Fibroblast of skin of right biceps (primary cell): Measurements from ENCODE around the gene SLC30A2.

ENCODE experiments used
- DNase-seq: peaks from one replicate; pipeline ENCODE4 v3.0.0-alpha.2; 2013

Gene SLC30A2

GRCh38 chr1:26020941-26021646, 24.8 kb downstream of the SLC30A2 start:
- no peak for DNase-seq

GRCh38 chr1:26020330-26020768, 25.6 kb downstream of the SLC30A2 start:
- DNase-seq, result peak; percentile 73

GRCh38 chr1:26019641-26020315, 26.1 kb downstream of the SLC30A2 start:
- peak; percentile 90 for DNase-seq

- peak; percentile 80 for DNase-seq
Measured at GRCh38 chr1:26017606-26018005, 28.3 kb downstream of the SLC30A2 start.

GRCh38 chr1:26016953-26017545, 28.9 kb downstream of the SLC30A2 start:
- DNase-seq, result peak; percentile 39

GRCh38 chr1:26016258-26016952, 29.5 kb downstream of the SLC30A2 start:
- peak; percentile 43 for DNase-seq

GRCh38 chr1:26015358-26015757, 30.6 kb downstream of the SLC30A2 start:
- peak; percentile 75 for DNase-seq

- no peak for DNase-seq
Measured at GRCh38 chr1:26014179-26014578, 31.7 kb downstream of the SLC30A2 start.

GRCh38 chr1:26012864-26013263, 33.1 kb downstream of the SLC30A2 start:
- no peak for DNase-seq

- DNase-seq, result no peak
Measured at GRCh38 chr1:26010825-26011224, 35.1 kb downstream of the SLC30A2 start.

GRCh38 chr1:26009796-26010447, 36.0 kb downstream of the SLC30A2 start:
- no peak for DNase-seq

GRCh38 chr1:26006710-26007109, 39.2 kb downstream of the SLC30A2 start:
- DNase-seq, result no peak

- DNase-seq, result no peak
Measured at GRCh38 chr1:26005434-26006105, 40.3 kb downstream of the SLC30A2 start.

GRCh38 chr1:26003756-26004155, 42.2 kb downstream of the SLC30A2 start:
- no peak for DNase-seq

- DNase-seq, result no peak
Measured at GRCh38 chr1:26003262-26003661, 42.7 kb downstream of the SLC30A2 start.

- no peak for DNase-seq
Measured at GRCh38 chr1:25999041-25999800, 46.7 kb downstream of the SLC30A2 start.

- DNase-seq, result peak; percentile 99
Measured at GRCh38 chr1:25997828-25998761, 47.8 kb downstream of the SLC30A2 start, which contains the start of gene PAFAH2. Gene PAFAH2, minus strand, starts transcription at chr1:25998063. Its CDS starts 7,247 bp downstream, at chr1:25990816.

- peak; percentile 33 for DNase-seq
Measured at GRCh38 chr1:25996966-25997827, 48.7 kb downstream of the SLC30A2 start.
